Adrenal gland (tissue), 12 donors: ENCODE results near the gene PTGFRN. TPM values are rescaled to one million over a fixed set of nuclear protein-coding genes. Genes with fewer than 3 reads are reported as not detected.
A peak's percentile ranks its signal among the peaks of the same experiment; 100 is the strongest.
"Not testable (repeated sequence)": the region's sequence is repeated elsewhere in the genome, so short reads cannot be mapped to it uniquely, and the experiment has no call there.

Experiments
- DNase-seq, 7 donors: peaks; one replicate each; pipeline ENCODE4 v3.0.0-alpha.2; 2019 to 2020
- H3K27ac ChIP-seq, 5 donors: fragments of 200-600 bp; sonication (generic) in 4 of 5; 1 replicate in 3 of 5; 2 replicates in 2 of 5; pipeline versions ENCODE4 v1.5.1 to v1.8.0; 2016 to 2020; ENCODE audit warnings: mild to moderate bottlenecking in 1 of 5
- H3K27me3 ChIP-seq: fragments of 200-600 bp; 2 replicates; pipeline ENCODE4 v1.8.0; 2021
- H3K36me3 ChIP-seq, 2 donors: fragments of 200-600 bp; replicated peaks in 1 of 2; 1 replicate in 1 of 2; 2 replicates in 1 of 2; pipeline versions ENCODE4 v1.5.1 to v1.8.0; 2018 to 2022
- H3K4me1 ChIP-seq, 2 donors: fragments of 200-600 bp; replicated peaks in 1 of 2; 1 replicate in 1 of 2; 2 replicates in 1 of 2; pipeline versions ENCODE4 v1.5.1 to v1.8.0; 2018 to 2021
- H3K4me3 ChIP-seq, 4 donors: fragments of 200-600 bp; sonication (generic) in 3 of 4; one replicate each; pipeline ENCODE4 v1.5.1; 2016 to 2018
- H3K9me3 ChIP-seq, 3 donors: fragments of 200-600 bp; sonication (generic) in 1 of 3; replicated peaks in 1 of 3; 1 replicate in 2 of 3; 2 replicates in 1 of 3; pipeline versions ENCODE4 v1.5.1 to v1.8.0; 2016 to 2021
- POLR2A ChIP-seq, 2 donors: fragments of 450-650 bp; IDR thresholded peaks; one replicate each; pipeline ENCODE4 v1.6.1; 2017; ENCODE audit warnings: antibody characterized with exemption in 2 of 2, mild to moderate bottlenecking in 2 of 2, moderate library complexity in 1 of 2
- WGBS, 4 donors: extraction: QIAGEN DNeasy Blood & Tissue Kit in 2 of 4; methylation state at CpG; one replicate each; pipeline versions ENCODE4 v1.1.5 to v1.1.7; 2013 to 2017; 5-methylcytosine and 5-hydroxymethylcytosine counted together
- intact Hi-C, 2 donors: fragments of 100-400 bp; cut with DNase I; formaldehyde crosslinking; loops; one replicate each; pipeline versions ENCODE4 v1.14.1 to v1.15.0; 2022 to 2023
- polyA plus RNA-seq, 3 donors: library from polyadenylated mRNA; stranded (reverse); fragments of 200-250 nt in 2 of 3; fragments of 350-450 nt in 1 of 3; fragmentation: Illumina TruSeq in 1 of 3; extraction: RNeasy Lipid Tissue Mini Kit (QIAGEN cat#74804) in 1 of 3; gene quantifications; one replicate each; pipeline ENCODE4 v1.2.3, GENCODE V29; 2013 to 2014
- total RNA-seq, 9 donors: library from RNA; depleted of rRNA in 4 of 9; stranded (reverse); fragments of >200 nt in 4 of 9; fragments of 120-200 nt in 1 of 9; fragmentation: NEBNext Ultra II Directional in 1 of 9; extraction: Animal tissue kit (Norgen Biotek cat#: 25700) in 1 of 9; gene quantifications; one replicate each; pipeline versions ENCODE4 v1.1.0 to v1.2.4, GENCODE V29; 2013 to 2023
- TF ChIP-seq, protein P1 (sequence below), 6 experiments: fragments of 450-650 bp in 4 of 6; fragments of 200-600 bp in 2 of 6; sonication (generic) in 1 of 6; IDR thresholded peaks; 1 replicate in 5 of 6; 2 replicates in 1 of 6; pipeline versions ENCODE4 v1.5.1 to v1.8.0; 2016 to 2021; ENCODE audit warnings: antibody characterized with exemption in 6 of 6, mild to moderate bottlenecking in 2 of 6, moderate library complexity in 1 of 6
- donor health status: healthy with polysubstance abuse.
- donor health status: Bipolar disorder and iron deficiency.
- donor health status: DM: yes; HTN: yes; CAD: no.
- donor health status: DM: no; HTN: no; CAD: no.
- donor health status: DM: no; HTN: no; CAD: no.
- donor health status: DM: yes; HTN: yes; CAD: no.

The PTGFRN gene
- total and polyA plus RNA-seq, 12 donors, result 63.3 to 173 (median 67.4) TPM

DNA sequence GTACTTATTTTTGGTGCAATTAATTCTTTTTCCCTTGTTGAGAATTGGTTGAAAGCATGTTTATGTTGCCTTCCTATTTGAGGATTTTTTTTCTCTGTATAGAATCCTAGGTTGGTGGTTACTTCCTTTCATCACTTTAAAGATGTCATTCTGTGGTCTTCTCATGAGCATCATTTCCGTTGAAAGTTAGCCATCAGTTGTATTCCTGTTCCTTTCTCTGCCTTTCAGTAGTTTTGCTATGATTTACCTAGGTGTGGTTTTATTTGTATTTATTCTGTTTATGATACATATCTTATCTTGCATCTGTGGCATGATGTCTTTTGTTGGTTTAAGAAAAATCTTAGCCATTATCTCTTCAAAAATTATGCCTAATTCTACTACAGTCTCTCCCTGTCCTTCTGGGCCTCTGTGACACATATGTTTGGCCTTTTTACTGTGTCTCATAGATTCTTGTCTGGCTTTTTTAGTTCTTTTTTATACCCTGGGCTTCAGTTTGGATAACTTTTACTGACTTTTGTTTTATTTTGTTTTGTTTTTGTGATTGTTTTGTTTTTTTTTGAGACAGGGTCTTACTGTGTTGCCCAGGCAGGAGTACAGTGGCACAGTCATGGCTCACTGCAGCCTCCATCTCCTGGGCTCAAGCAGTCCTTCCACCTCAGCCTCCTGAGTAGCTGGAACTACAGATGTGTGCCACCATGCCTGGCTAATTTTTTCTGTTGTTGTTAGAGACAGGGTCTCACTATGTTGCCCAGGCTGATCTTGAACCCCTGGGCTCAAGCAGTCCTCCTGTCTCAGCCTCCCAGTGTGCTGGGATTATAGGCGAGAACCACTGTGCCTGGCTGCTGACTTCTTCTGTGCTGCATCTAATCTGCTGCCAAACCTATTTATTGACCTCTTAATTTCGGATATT, 24.1 kb downstream of the PTGFRN start:
- 83 to 92% (median 89%) methylated on average over 3 of the region's 3 CpGs for WGBS, 4 donors
- peaks cover 0 to 3% of the 10 kb centered on the region in 2 donors for H3K4me1 ChIP-seq
- intact Hi-C loops, result no loop called here

DNA sequence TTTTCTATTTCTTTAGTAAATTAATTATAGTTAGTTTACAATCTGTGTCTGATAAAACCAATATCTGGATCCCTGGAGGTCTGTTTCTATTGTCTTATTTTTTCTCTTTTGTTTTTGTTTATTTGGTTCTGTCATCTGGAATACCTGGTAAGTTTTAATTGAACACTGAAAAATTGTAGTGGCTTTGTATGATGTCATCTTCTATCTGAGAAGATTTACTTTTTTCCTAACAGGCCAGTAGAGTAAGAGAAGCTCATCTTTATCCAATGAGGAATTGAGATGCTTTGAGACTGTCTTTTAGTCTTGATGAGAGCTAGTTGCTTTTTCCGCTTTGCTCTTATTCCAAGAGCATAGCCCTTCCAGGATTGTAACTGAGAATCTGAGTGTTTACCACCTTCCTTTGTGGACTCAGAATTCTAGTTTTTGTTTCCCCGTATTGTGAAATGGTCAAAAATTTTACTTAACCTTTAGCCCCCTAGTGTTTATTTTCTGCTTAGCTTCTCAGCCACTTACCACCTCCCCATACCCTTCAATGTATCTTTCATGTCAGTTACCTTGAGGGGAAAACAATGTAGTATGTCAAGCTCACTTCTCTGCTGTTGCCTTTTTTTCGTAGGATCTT, 25.0 kb downstream of the PTGFRN start:
- H3K36me3 ChIP-seq, result no peaks in the 10 kb centered on the region
- no peaks in the 10 kb centered on the region for H3K27me3 ChIP-seq
- no peak for TF ChIP-seq POLR2A (IDR thresholded peaks at IDR 0.05)
- TF ChIP-seq, protein P1, sequence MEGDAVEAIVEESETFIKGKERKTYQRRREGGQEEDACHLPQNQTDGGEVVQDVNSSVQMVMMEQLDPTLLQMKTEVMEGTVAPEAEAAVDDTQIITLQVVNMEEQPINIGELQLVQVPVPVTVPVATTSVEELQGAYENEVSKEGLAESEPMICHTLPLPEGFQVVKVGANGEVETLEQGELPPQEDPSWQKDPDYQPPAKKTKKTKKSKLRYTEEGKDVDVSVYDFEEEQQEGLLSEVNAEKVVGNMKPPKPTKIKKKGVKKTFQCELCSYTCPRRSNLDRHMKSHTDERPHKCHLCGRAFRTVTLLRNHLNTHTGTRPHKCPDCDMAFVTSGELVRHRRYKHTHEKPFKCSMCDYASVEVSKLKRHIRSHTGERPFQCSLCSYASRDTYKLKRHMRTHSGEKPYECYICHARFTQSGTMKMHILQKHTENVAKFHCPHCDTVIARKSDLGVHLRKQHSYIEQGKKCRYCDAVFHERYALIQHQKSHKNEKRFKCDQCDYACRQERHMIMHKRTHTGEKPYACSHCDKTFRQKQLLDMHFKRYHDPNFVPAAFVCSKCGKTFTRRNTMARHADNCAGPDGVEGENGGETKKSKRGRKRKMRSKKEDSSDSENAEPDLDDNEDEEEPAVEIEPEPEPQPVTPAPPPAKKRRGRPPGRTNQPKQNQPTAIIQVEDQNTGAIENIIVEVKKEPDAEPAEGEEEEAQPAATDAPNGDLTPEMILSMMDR (IDR thresholded peaks at IDR 0.05), result peak in 3 of 6 experiments; percentile 8 to 32 (median 22)
- no peak overlapping the region for H3K4me3 ChIP-seq
- DNase-seq, result no peak
- intact Hi-C loops, result no loop called here
- no peak overlapping the region for H3K27ac ChIP-seq
- H3K9me3 ChIP-seq, result no peaks in the 10 kb centered on the region
- WGBS, 4 donors, result 49 to 67% (median 60%) methylated on average over 3 of the region's 3 CpGs
- H3K4me1 ChIP-seq, result peaks cover 0 to 3% of the 10 kb centered on the region in 2 donors

More for the DNA sequence above, 24.1 kb downstream of the PTGFRN start:
- DNase-seq, result no peak
- Histone ChIP-seq H3K36me3 (no peaks in the 10 kb centered on the region), H3K9me3 (no peaks in the 10 kb centered on the region), H3K4me3 (no peak overlapping the region), H3K27me3 (no peaks in the 10 kb centered on the region), H3K27ac (no peak overlapping the region)
- no peak for TF ChIP-seq POLR2A (IDR thresholded peaks at IDR 0.05)
- TF ChIP-seq, protein P1 (IDR thresholded peaks at IDR 0.05), result no peak

DNA sequence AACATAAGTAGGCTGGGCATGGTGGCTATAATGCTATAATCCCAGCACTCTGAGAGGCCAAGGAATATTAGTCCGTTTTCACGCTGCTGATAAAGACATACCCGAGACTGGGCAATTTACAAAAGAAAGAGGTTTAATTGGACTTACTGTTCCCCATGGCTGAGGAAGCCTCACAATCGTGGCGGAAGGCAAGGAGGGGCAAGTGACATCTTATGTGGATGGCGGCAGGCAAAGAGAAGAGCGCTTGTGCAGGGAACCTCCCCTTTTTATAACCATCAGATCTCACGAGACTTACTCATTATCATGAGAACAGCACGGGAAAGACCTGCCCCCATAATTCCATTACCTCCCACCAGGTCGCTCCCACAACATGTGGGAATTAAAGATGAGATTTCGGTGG, 28.5 kb downstream of the PTGFRN start:
- Histone ChIP-seq H3K27me3 (no peaks in the 10 kb centered on the region), H3K27ac (no peak overlapping the region), H3K4me1 (peaks cover 3 to 5% of the 10 kb centered on the region in 2 donors), H3K4me3 (no peak overlapping the region), H3K9me3 (no peaks in the 10 kb centered on the region), H3K36me3 (no peaks in the 10 kb centered on the region)
- 92 to 96% (median 94%) methylated on average over 11 of the region's 11 CpGs for WGBS, 4 donors
- intact Hi-C loops, result no loop called here
- no peak for DNase-seq
- TF ChIP-seq, protein P1 (IDR thresholded peaks at IDR 0.05), result no peak
- TF ChIP-seq POLR2A (IDR thresholded peaks at IDR 0.05), result no peak

DNA sequence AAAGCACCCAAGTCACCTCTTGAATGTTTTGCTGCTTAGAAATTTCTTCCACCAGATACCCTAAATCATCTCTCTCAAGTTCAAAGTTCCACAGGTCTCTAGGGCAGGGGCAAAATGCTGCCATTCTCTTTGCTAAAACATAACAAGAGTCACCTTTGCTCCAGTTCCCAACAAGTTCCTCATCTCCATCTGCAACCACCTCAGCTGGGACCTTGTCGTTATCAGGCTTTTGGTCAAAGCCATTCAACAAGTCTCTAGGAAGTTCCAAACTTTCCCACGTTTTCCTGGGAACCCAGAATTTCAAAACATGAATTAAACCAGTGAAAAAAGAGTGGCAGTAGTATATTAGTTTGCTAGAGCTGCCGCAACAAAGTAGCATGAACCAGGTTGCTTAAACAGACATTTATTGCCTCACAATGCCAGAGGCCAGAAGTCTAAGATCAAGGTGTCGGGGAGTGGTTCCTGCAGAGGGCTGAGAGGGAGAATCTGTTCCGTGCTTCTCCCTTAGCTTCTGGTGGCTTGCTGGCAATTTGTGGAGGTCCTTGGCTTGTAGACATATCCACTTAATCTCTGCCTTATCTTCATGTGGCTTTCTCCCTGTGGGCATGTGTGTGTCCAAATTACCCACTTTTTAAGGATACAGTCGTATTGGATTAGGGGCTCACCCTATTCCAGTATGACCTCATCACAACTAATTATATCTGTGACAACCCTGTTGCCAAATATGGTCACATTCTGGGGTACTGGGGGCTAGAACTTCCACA, 30.2 kb downstream of the PTGFRN start:
- intact Hi-C loops, H3K9me3 ChIP-seq, H3K4me3 ChIP-seq, H3K27me3 ChIP-seq, H3K4me1 ChIP-seq, H3K36me3 ChIP-seq, H3K27ac ChIP-seq, DNase-seq: not testable (repeated sequence)
- 67 to 77% (median 72%) methylated on average over 6 of the region's 6 CpGs for WGBS, 4 donors
